ENCODE results near the gene HOXA13. TPM values are rescaled to one million over a fixed set of nuclear protein-coding genes. Genes with fewer than 3 reads are reported as not detected.

Gene HOXA13
- total and polyA plus RNA-seq, 2 experiments from 2014 or later, result not detected

GRCh38 chr7:27203365-27203953, 3.6 kb upstream of the HOXA13 start:
- H3K79me2 ChIP-seq (replicated peaks; ENCODE audit: insufficient read depth), result no peaks in the 10 kb centered on the region
- Mint-ChIP-seq H3K36me3 (ENCODE audit: low read depth) (no peaks in the 10 kb centered on the region), H3K9me3 (no peaks in the 10 kb centered on the region; the same call in 2 of the 3 replicates), H3K27me3 (ENCODE audit: insufficient read depth, low read depth, poor library complexity) (peaks cover 95% of the 10 kb centered on the region), H3K27ac (no peak overlapping the region), H3K4me1 (peaks cover 23% of the 10 kb centered on the region), H3K4me3 (no peak overlapping the region; the same call in 2 of the 3 replicates)
- H3K4me1 ChIP-seq (ENCODE audit: insufficient read depth), result peaks cover 25% of the 10 kb centered on the region; the same call in 1 of the 2 replicates
- no peak for TF ChIP-seq POLR2AphosphoS5 (IDR thresholded peaks at IDR 0.05; ENCODE audit: low read depth)
- no peak for TF ChIP-seq STAT1 (IDR thresholded peaks at IDR 0.05; ENCODE audit: unreplicated experiment)
- no peak for TF ChIP-seq EZH2phosphoT487 (IDR thresholded peaks at IDR 0.05; ENCODE audit: unreplicated experiment)
- TF ChIP-seq CTCF (conservative IDR thresholded peaks at IDR 0.05; ENCODE audit: low read depth in 2 of 2), result no peak
- no peak for TF ChIP-seq ZNF331 (CRISPR knock-in tag; IDR thresholded peaks at IDR 0.05; ENCODE audit: low read depth)
- no peak for TF ChIP-seq NANOG (IDR thresholded peaks at IDR 0.05; ENCODE audit: borderline replicate concordance)
- no peak for TF ChIP-seq EZH2 (IDR thresholded peaks at IDR 0.05; ENCODE audit: low read depth, unreplicated experiment)
- TF ChIP-seq ETS1 (IDR thresholded peaks at IDR 0.05), result no peak
- TF ChIP-seq ZNF114 (CRISPR knock-in tag; IDR thresholded peaks at IDR 0.05), result no peak
- no peak for TF ChIP-seq REST (IDR thresholded peaks at IDR 0.05; ENCODE audit: unreplicated experiment)
- no peak for TF ChIP-seq CREB1 (CRISPR knock-in tag; IDR thresholded peaks at IDR 0.05; ENCODE audit: low read depth)
- no peak for TF ChIP-seq ZNF462 (CRISPR knock-in tag; IDR thresholded peaks at IDR 0.05)
- no peak for TF ChIP-seq JUNB (IDR thresholded peaks at IDR 0.05; ENCODE audit: unreplicated experiment)
- peaks cover 57% of the 10 kb centered on the region for H4K20me1 ChIP-seq (replicated peaks; ENCODE audit: insufficient read depth)
- no peak overlapping the region for H2AFZ ChIP-seq
- H3K27me3 ChIP-seq (ENCODE audit: insufficient read depth), result peaks cover 98% of the 10 kb centered on the region
- peaks cover 52% of the 10 kb centered on the region for H3F3A ChIP-seq (replicated peaks; ENCODE audit: low read depth)
- no peak overlapping the region for H3K4me3 ChIP-seq
- H3K27ac ChIP-seq (ENCODE audit: low read depth), result no peak overlapping the region
- no peaks in the 10 kb centered on the region for H3K9me2 ChIP-seq (ENCODE audit: insufficient read depth)
- no peak overlapping the region for H3K4me2 ChIP-seq
- DNase-seq (ENCODE audit: low spot score), result no peak
- H3K36me3 ChIP-seq (ENCODE audit: insufficient read depth), result no peaks in the 10 kb centered on the region
- no peak for ATAC-seq

Data from GM23338 (cell line).